Stimulated activated CD4-positive, alpha-beta T cell treated with anti-CD3 and anti-CD28 coated beads, Interleukin-4, amount 100 ng/mL, for 4 hours (primary cell): ENCODE data around the gene ARHGDIA.
"Not testable (repeated sequence)": the region's sequence is repeated elsewhere in the genome, so short reads cannot be mapped to it uniquely, and the experiment has no call there.

ENCODE experiments used
- DNase-seq, 2 experiments: peaks; one replicate each; pipeline ENCODE4 v3.0.0-alpha.2; 2020

The ARHGDIA gene

DNA sequence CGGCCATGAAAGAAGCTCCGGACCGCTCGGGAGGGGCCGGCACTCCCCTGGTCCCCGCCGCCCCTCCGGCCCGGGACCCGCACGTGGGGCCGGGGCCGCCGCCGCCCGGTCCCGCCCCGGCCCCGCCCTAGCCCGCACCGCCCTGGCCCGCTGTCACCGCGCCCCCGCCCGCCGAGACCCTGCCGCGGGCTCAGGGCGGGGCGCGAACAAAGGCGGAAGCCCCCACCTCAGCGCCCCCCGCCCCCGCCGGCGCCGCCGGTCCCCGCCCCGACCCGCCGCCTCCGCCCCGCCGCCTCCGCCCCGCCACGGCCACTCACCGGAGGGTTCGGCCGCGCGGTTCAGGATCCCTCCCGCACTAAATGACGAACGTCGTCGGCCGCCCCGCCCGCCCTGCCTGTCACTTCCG, at the start of gene ARHGDIA:
Gene ARHGDIA, minus strand, starts transcription at position 357 of the 406 bp plus-strand sequence. CDS start 1,407 bp downstream, outside the sequence.
- DNase-seq: no peak

DNA sequence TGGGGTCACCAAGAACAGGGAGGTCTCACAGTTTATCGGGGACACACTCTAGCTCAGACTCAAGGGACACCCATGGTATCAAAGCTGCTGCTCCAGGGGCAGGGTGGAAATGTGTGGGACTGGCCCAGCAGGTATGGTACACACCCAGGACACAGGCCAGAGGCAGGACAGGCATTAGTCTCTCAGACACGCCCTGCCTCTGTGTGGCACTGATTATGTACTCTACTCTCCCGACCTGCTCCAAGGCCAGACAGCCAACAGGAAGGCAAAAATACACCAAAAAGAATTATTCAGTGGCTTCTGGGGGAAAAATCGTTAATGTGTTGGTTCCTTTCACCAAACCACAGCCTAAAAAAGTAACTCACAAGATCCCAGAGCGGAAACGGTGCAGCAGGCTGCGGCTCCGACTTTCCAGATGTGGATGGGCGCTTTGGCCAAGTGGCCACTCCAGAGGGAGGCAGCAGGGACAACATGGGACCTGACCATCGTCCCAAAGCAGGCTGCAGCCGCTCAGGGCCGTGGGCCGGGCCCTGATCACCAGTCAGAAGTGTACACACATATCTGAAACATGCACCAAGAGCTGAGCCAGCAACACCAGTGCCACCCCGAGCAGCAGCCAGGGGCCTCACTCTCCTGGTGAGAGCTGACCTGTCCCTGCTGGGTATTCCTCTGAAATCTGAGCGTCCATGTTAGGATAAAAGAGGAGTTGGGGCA, 47.9 kb upstream of the ARHGDIA start:
- DNase-seq: no peak

- not testable (repeated sequence) for DNase-seq
These were observed 47.2 kb upstream of the ARHGDIA start for GRCh38 chr17:81918333-81918669.

DNA sequence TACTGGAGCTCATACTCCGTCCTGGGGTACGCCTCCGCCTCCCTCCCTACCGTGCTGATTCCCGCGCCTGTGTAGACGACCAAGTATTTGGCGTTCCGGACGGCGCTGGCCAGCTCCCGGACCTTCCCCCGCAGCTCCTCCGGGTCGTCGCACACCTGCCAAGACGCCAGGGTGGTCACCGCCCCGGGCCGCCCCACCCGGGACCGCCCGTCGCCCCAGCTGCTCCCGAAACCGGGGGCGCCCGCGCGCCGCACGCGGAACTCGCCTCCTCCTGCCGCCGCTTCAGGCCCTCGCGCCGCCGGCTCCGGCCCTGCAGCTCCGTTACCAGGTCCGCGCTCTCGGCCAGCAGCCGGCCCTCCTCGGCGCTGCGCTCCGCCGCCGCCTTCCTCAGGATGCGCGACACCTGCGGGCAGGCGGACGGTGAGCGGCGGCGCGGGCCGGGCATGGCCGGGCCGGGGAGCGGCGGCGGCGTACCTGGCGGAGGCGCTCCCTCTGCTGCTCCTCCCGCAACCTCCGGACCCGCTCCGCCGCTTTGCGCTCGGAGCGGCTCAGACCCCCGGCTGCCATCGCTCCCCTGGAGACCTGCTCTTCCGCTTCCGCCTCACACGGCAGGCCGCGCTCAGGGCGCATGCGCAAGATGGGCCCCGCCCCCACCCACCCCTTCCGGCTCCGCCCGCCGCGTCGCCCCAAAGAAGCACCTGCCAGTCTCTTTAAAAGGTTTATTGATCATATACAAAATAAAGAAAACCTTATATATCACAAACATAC, 46.6 kb upstream of the ARHGDIA start, which contains the start of gene SIRT7:
Gene SIRT7, minus strand, starts transcription at position 612 of the 768 bp plus-strand sequence. Its CDS starts 45 bp downstream, at position 567.
- peak; percentile 79 to 80 for DNase-seq

- no peak for DNase-seq
These were observed 45.3 kb upstream of the ARHGDIA start for GRCh38 chr17:81916234-81917001.

GRCh38 chr17:81915331-81915730, 44.2 kb upstream of the ARHGDIA start:
- no peak for DNase-seq

GRCh38 chr17:81914103-81914850, 43.1 kb upstream of the ARHGDIA start:
- no peak for DNase-seq

DNA sequence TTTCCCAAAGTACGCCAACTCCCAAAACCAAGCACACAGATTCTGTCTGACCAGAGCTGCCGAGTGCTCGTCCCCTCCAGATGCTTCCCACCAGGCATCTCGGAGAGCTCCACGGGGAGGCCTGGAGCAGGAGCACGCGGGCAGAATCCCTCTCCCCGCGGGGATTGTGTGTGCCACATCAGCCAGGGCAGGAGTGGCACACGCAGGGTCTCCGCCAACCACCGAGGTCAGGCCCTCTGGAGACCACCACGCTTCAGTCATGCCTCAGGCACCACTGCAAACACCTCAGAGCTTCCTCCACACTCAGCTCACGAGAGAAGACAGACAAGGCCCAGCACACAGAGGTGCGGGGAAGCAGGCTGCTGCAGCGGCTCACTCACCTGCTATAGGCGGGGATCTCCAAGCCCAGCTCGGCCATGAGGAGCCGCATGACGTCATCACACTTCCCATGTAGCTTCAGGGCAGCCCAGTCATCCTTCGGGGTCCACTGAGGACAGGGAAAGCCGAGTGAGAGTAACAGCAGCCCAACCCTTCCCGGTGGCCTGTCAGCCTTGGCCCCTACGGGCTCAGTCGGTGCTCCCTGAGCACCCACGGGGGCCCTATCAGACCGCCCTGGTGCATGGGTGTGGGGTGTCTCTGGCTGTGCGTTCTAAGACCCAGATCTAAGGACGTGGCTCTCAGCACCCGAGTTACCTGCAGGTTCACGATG, 42.4 kb upstream of the ARHGDIA start:
- no peak for DNase-seq

DNA sequence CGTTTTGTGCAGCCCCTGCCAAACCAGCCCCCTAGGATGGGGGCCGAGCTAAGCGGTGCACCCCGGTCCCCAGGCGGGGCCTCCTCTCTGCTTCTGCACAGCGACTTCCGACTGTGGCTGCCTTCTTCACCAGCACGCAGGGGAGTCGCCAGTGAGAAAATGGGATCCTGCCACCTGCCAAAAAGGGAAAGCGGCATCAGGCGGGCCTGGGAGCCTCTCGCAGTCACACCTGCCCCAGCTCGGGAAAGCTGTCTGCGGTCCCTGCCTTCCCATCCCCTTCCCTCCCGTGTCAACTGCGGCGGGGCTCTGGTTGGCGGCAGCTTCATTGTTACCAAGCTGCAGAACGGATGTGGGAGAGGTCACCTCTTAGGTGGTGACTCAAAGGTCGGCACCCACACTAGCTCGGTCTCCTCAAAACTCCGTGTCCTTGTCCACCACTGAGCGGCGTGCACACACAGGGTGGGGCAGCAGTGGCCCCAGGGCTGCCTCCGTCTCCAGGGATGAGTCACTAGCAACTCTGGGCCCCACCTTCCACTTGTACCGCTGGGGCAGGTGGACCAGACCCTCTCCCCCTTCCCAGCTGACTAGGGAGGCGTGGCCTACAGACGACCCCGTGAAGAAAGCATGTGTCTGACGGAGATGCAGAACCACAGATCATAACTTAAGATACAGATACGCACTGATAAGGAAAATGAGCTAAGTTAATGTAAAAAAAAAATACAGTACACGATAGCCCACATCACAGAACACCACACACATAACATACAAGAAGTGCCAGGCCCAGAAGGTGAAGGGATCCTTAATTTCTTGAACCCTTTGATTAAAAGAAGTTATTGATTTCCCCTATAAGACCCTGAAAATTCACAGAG, 41.5 kb upstream of the ARHGDIA start:
- no peak for DNase-seq

- DNase-seq: no peak
These were observed 40.8 kb upstream of the ARHGDIA start for GRCh38 chr17:81911969-81912368.

GRCh38 chr17:81911277-81911961, 40.3 kb upstream of the ARHGDIA start, which contains the start of gene PCYT2:
Gene PCYT2, minus strand, starts transcription at chr17:81911399. Its CDS starts 44 bp downstream, at chr17:81911355.
- peak; percentile 93 to 94 for DNase-seq

DNA sequence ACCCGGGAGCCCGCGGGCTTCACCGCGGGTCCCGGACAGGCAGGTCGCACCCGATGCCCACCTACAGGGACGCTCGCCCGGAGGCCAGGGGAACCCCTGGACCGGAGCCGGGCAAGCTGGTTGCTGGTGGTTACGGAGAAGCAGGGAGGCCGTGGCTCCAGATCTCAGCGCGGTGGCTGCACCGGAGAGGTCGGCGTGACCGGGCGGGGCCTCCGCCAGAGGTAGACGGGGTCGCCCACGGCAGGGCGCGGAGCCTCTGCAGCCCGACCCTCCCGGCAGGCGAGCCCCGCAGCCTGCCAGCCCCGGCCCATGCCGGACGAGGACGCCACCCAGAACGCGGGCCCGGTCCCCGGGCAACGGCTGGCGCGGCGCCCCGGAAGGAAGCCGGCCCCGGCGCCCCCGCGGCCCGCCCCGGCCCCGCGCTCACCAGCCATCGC, 39.7 kb upstream of the ARHGDIA start:
- DNase-seq: peak in 1 of 2 experiments; percentile 9

- no peak for DNase-seq
These were observed 39.1 kb upstream of the ARHGDIA start for GRCh38 chr17:81909966-81910839.

GRCh38 chr17:81909231-81909630, 38.1 kb upstream of the ARHGDIA start:
- DNase-seq: no peak

GRCh38 chr17:81908793-81909192, 37.7 kb upstream of the ARHGDIA start:
- DNase-seq: no peak

- DNase-seq: no peak
These were observed 36.3 kb upstream of the ARHGDIA start for GRCh38 chr17:81907219-81908145.

- no peak for DNase-seq
These were observed 35.5 kb upstream of the ARHGDIA start for GRCh38 chr17:81906476-81907218.
